Measurements from ENCODE around the gene WNT8A. TPM values are rescaled to one million over a fixed set of nuclear protein-coding genes. Genes with fewer than 3 reads are reported as not detected.
"Not testable (repeated sequence)": the region's sequence is repeated elsewhere in the genome, so short reads cannot be mapped to it uniquely, and the experiment has no call there.

The WNT8A gene
- not detected for total RNA-seq
- long read RNA-seq, donor 1: 0 reads
- long read RNA-seq, donor 2: 0 reads

GRCh38 chr5:138083702-138084101, at the start of gene WNT8A:
Gene WNT8A, plus strand, starts transcription at chr5:138084033. Its CDS starts 95 bp downstream, at chr5:138084128.
- no peak for DNase-seq (ENCODE audit: low spot score)
- intact Hi-C loops (cut with DNase I): no loop called here

GRCh38 chr5:138035605-138036537, 48.0 kb upstream of the WNT8A start:
- no peak for DNase-seq (ENCODE audit: low spot score)
- intact Hi-C loops (cut with DNase I): loop anchor here (2.0 to 10.0 kb wide), 3 partner anchors 33 to 251 kb away; partner anchors contain the start of gene NME5 (in 1 of the 2)

- DNase-seq (ENCODE audit: low spot score): no peak
- intact Hi-C loops (cut with DNase I): loop anchor here (2.0 to 10.0 kb wide), 3 partner anchors 32 to 250 kb away; partner anchors contain the start of gene NME5 (in 1 of the 2)
Observed at GRCh38 chr5:138037271-138037670, 46.6 kb upstream of the WNT8A start.

GRCh38 chr5:138037907-138038633, 45.8 kb upstream of the WNT8A start:
- intact Hi-C loops (cut with DNase I): loop anchor here (2.0 to 10.0 kb wide), 3 partner anchors 31 to 249 kb away; partner anchors contain the start of gene NME5 (in 1 of the 2)
- DNase-seq (ENCODE audit: low spot score): no peak

- no peak for DNase-seq (ENCODE audit: low spot score)
- intact Hi-C loops (cut with DNase I): loop anchor here (5.0 to 10.0 kb wide), 2 partner anchors 96 to 248 kb away; partner anchors contain the start of gene NME5 (in 1 of the 2)
Observed at GRCh38 chr5:138038826-138039225, 45.0 kb upstream of the WNT8A start.

GRCh38 chr5:138045283-138045682, 38.5 kb upstream of the WNT8A start:
- intact Hi-C loops (cut with DNase I); DNase-seq (ENCODE audit: low spot score): not testable (repeated sequence)

- DNase-seq (ENCODE audit: low spot score): no peak
- intact Hi-C loops (cut with DNase I): no loop called here
Observed at GRCh38 chr5:138051441-138052296, 32.2 kb upstream of the WNT8A start.

- DNase-seq (ENCODE audit: low spot score); intact Hi-C loops (cut with DNase I): not testable (repeated sequence)
Observed at GRCh38 chr5:138052718-138053117, 31.1 kb upstream of the WNT8A start.

- intact Hi-C loops (cut with DNase I): no loop called here
- DNase-seq (ENCODE audit: low spot score): no peak
Observed at GRCh38 chr5:138053554-138053953, 30.3 kb upstream of the WNT8A start.

GRCh38 chr5:138054206-138054605, 29.6 kb upstream of the WNT8A start:
- DNase-seq (ENCODE audit: low spot score): no peak
- intact Hi-C loops (cut with DNase I): no loop called here

- intact Hi-C loops (cut with DNase I): no loop called here
- no peak for DNase-seq (ENCODE audit: low spot score)
Observed at GRCh38 chr5:138054847-138055558, 28.8 kb upstream of the WNT8A start.

- intact Hi-C loops (cut with DNase I): no loop called here
- DNase-seq (ENCODE audit: low spot score): peak; percentile 10
Observed at GRCh38 chr5:138064526-138064925, 19.3 kb upstream of the WNT8A start.

- intact Hi-C loops (cut with DNase I): no loop called here
- peak; percentile 36 for DNase-seq (ENCODE audit: low spot score)
Observed at GRCh38 chr5:138065102-138065501, 18.7 kb upstream of the WNT8A start.

GRCh38 chr5:138067945-138068344, 15.9 kb upstream of the WNT8A start:
- intact Hi-C loops (cut with DNase I): loop anchor here in 1 of 2 donors (2.0 kb wide), 2 partner anchors 31 to 439 kb away; no protein-coding TSS in a partner anchor
- peak; percentile 50 for DNase-seq (ENCODE audit: low spot score)

GRCh38 chr5:138068742-138069600, 14.9 kb upstream of the WNT8A start:
- intact Hi-C loops (cut with DNase I): loop anchor here in 1 of 2 donors (2.0 kb wide), 2 partner anchors 32 to 440 kb away; no protein-coding TSS in a partner anchor
- DNase-seq (ENCODE audit: low spot score): peak; percentile 88

- intact Hi-C loops (cut with DNase I); DNase-seq (ENCODE audit: low spot score): not testable (repeated sequence)
Observed at GRCh38 chr5:138070026-138070425, 13.8 kb upstream of the WNT8A start.

- DNase-seq (ENCODE audit: low spot score): no peak
- intact Hi-C loops (cut with DNase I): loop anchor here (1.0 to 2.0 kb wide), 2 partner anchors 39 to 56 kb away; no protein-coding TSS in a partner anchor
Observed at GRCh38 chr5:138077064-138077696, 6.7 kb upstream of the WNT8A start.
